Pulmonary artery endothelial cell (primary cell): ENCODE measurements around the gene AMBP. TPM values are rescaled to one million over a fixed set of nuclear protein-coding genes. Genes with fewer than 3 reads are reported as not detected.

Source experiments
- DNase-seq: peaks from one replicate; pipeline ENCODE4 v3.0.0-alpha.2; 2011; ENCODE audit warnings: low read depth, low spot score
- total RNA-seq: library from RNA; depleted of rRNA; stranded (reverse); fragments of >200 nt; gene quantifications from 2 replicates; pipeline ENCODE4 v1.2.3, GENCODE V29; 2014

The AMBP gene
- total RNA-seq = not detected in 2 replicates

DNA sequence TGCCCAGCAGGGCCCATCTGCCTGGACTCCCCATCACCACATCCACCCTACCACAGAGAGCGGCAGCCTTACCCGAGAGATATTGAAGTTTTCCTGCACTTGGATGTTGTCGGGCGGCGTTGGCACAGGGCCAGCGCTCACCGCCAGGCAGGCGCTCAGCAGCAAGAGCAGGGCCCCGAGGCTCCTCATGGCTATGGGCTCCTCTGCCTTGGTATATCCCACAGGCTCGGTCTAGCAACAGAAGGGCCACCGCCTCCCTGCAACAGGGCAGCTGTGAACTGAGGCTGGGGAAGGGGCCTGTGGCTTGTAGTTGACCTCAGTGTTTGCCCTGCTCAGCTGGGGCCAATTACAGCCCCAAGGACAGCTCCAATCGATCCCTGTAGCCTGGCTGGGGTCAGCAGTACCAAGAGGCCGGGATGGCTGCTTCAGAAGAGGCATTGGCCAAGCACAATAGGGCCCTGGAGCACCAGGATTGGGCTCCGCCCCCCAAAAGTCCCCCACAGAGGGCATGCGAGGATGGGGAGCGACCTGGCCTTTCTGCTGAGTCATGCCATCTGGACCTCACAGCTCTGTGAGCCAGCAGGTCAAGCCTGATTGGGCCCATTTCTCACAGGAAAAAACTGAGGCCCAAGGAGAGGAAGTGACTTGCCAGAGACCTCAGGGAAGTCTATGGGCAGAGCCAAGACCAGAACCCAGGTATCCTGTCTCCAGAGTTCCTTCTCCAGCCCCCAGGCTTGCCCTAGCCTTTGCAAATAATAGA, at the start of gene AMBP:
AMBP (minus strand) TSS at position 280 of the 760 bp plus-strand sequence; CDS start at position 189, 91 bp downstream.
- DNase-seq = no peak

- DNase-seq = no peak
These were observed 48.4 kb upstream of the AMBP start for GRCh38 chr9:114126247-114127060.

DNA sequence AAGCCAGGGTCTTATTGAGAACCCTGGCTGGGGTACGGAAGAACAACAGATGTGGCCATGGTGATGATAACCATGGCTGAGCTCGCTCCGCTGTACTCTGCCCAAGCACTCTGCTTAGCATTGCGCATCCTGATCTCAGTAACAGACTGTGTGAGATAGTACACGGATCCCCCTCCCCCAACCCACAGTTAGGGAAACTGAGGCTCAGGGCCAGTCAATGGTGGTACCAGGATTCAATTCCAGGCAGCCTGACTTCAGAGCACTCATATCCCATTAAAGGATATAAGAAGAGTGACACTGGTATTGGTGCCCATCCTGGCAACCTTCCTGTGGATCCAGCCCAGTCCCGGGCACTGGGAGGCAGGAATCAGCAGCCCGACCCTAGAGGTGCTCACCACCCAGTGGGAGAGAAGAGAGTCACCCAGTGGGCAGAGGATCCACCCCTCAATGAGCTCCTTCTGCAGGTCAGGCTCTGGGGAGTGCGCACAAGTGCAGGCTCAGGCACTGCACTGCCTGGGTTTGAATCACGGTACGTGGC, 47.4 kb upstream of the AMBP start:
- no peak for DNase-seq

GRCh38 chr9:114124666-114125475, 46.8 kb upstream of the AMBP start:
- no peak for DNase-seq

GRCh38 chr9:114124138-114124537, 46.0 kb upstream of the AMBP start:
- DNase-seq = no peak

DNA sequence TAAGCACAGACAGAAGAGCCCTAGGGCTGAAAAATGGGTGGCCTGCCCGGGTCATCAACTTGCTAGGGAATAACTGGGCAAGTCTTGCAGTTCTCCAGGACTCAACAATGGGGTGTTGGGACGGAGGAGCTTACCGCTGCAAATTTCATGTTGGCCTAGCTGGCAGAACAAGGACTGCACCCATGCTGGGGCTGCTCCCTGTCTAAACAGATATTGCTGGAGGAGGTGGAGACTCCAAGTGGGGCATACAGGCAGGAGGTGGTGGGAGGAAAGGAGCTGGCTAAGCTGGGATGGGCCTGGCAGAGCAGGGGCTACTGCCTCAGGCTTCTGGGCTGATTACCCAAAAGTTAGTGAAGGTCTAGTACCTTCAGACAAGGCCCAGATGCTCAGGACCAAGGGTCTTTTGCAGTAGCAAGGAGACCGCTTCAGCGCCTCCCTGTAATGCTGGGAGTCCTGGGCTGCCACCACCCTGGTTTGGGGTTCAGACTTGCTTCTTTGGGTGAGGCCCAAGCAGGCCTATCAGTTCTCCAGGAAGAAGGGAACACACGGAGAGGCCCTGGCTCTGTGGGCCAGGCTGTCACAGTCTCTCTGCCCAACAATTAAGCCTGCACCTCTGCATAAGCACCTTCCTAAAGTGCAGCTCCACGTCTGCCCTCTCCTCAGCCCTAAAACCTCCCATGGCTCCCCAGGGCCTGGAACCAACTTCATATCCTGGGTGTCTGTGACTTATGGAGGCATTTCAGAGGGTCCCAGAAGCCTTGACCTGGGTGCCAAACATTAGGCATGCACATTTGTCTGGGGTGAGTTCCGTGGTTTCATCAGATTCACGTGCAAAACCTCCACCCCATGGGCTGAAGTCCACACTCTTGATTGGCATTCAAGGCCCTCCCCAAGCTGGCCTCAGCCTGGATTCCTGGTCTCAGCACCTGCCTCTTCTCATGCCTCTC, 45.2 kb upstream of the AMBP start:
- DNase-seq = no peak

DNA sequence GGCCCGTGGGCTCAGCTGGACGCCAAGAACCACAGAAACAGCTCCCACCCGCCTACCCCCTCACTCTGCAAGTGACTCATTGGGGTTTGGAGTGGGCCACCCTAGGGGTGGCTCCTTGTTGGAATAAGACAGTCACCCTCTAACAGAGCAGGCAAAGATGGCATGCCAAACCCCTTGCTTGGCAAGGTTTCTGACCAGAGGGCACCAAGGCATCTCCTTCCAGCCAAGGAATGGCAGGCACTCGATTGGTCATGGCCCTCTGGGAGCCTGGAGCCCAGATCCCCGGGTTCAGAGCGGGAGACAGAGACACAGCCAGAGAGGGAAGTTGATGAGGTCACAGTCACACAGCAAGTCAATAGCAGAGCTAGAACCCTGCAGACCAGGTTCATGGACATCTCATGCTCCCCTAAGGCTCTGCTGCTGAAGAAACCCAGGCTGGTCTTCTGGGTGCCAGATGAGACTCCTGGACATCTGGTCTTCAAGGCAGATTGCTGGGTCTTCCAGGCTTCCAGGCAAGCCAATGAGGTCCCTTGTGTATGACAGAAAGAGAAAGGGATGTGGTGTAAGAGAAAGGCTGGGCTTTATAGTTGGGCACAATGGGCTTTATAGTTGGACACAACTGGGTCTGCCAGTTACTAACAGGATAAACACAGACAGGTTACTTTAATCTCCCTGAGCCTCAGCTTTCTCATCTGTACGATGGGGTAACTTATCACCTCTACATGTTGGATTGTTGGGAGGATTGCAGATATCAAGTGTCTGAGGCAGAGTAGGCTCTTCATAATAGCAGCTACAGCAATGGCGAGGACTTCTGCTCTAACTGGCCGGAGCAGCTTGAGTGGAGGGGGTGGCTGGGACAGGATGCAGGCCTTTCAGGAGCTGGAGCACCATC, 44.3 kb upstream of the AMBP start:
- no peak for DNase-seq

DNA sequence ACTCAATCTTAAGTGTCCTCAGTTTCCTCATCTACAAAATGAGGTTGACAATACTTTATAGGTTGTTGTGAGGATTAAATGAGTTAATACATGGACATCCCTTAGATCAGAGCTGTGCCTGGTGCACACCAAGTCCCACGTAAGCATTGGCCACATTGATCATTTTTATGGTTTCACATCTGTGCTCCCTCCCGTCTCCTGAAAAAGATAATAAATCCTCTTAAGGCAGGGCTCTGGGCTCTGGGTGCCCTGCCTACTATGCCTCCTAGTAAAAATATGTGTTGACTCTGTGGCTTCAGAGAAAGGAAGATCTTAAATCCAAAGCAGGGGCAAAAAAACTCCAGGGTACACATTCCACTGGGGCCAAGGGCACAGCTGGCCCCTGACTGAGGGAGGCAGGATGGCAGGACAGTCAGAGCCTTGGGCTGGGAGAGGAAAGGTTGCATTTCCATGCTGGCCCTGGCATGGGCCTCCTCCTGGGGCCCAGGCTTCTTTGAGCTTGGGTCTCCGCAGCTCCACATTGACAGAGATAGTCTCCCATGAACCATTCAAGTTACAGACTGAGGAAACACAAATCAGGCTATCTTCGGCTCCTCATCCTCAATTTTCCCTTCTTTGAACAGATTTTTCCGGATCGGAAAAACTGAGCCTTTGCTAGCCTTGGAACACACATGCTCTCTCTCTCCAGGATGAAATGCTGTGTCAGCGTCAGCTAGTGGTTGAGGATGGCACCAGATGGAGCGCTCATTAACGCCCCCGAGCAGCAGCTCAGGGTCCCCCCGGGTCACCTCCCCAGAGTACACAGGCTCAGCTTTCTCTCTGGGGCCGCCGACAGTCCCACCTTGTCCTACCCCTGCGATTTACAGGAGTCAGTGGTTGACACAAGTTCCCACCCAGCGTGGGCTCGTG, 43.4 kb upstream of the AMBP start:
- no peak for DNase-seq

DNA sequence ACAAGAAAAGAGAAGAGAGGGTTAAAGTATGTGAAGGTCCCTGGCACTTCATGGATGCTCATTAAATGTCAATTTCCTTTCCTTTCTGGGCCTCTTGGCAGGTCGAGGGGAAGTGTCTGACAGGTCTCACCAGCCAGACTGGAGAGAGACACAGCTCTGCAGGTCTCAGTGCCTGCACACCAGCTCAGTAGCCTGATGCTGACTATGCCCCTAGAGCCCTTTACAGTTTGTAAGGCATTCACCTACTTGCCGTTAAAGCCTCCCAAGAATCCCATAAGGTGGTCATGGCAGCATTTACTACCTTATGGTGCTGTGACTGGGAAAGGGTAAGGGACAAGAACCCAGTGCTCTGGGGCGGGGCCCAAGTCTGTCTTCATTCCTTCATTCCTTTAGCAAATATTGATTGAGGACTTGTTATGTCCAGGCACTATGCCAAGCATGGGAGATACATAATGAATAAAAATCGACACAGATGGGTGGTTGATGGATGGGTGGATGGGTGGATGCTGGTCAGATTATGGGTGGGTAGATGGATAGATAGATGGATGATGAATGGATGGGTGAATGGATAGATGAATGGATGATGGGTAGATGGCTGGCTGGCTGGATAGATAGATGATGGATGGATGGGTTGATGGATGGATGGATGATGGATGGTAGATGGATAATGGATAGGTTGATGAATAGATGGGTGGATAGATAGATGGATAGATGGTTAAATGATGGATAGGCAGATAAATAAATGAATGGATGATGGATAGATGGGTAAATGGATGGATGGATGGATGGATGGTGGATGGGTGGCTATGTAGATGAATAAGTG, 42.3 kb upstream of the AMBP start:
- DNase-seq = no peak

- no peak for DNase-seq
These were observed 41.4 kb upstream of the AMBP start for GRCh38 chr9:114119242-114120191.

DNA sequence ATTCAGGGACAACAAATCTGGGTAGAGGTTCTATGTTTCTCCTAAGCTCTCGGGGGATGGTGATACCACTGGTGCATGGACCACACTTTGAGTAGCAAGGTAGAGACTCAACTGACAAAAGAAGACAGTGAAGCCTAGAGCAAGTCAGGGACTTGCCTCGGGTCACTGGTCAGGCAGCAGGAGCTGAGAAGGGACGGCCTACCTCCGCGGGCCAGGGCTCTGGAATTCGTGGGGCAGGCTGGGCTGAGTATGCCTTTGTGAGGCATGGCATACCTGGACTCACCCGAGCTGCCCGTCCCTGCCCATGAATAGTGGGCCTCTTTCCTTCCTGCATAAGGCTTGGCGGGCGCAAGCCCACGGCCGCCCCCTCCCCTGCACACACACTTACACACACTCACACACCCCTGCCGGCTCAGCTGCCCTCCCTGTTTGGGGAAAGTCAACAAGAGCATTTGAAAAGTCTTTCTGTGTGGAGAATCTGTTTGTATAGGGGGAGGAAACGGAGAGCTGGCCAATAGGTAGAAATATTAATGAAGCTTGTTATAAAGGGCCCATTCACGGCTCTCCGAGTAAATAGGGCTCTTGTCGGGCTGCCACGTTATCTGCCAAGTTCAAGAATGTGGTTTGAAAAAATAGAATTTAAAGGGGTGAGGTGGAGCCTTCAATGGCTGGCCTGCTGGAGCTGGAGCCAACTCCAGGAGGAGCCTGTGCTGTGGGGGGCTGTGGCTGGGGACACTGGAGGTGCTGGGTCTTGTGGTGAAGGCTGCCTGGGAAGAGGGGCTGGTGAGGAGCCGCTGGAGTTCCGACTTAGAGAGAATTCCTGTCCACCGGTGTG, 40.1 kb upstream of the AMBP start:
- DNase-seq = no peak

DNA sequence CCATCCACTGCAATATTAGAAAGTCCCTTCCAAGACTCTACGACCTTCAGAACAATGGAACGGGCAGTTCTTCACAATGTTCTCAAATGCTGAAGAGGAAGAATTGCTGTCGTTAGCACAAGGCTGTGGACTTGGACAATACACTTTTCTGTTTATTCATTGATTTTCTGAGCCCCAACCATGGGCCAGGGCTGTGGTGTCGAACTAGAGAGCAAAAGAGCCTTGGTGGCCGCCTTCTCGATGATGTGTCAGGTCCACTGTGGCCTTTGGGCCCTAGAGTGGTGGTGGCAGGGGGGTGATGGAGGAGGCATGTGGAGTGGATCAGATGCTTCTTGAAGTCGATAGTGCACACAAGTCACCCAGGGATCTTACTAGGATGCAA, 39.5 kb upstream of the AMBP start:
- no peak for DNase-seq

- no peak for DNase-seq
These were observed 38.1 kb upstream of the AMBP start for GRCh38 chr9:114116126-114116747.

GRCh38 chr9:114115654-114116125, 37.6 kb upstream of the AMBP start:
- DNase-seq = no peak

DNA sequence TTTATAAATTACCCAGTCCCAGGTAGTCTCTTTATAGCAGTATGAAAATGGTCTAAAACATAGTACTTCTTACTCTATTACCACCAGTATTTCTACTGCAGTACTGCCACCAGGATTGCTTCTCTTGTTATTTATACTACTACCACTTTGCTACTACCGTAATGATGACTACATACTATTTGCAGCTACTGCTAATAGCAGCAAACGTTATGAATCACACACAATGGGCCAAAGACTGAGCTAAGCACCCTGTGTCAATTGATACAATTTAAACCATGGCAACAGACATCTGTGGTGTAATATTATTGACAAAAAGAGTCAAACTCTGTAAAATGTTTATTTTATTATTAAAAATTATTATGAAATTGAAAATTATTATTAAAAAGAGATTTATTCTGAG, 36.3 kb upstream of the AMBP start:
- no peak for DNase-seq
